Liver (tissue), 9 donors: Measurements from ENCODE around the gene VPS37B. TPM values are rescaled to one million over a fixed set of nuclear protein-coding genes. Genes with fewer than 3 reads are reported as not detected.

Source experiments
- DNase-seq: peaks from one replicate; pipeline ENCODE4 v3.0.0-alpha.2; 2017; ENCODE audit warnings: low spot score
- H3K27ac ChIP-seq, 2 donors: one replicate each; pipeline ENCODE4 v1.7.0; 2013; ENCODE audit warnings: inconsistent platforms in 2 of 2, low read length in 2 of 2, control low read depth in 1 of 2, low read depth in 1 of 2, mild to moderate bottlenecking in 1 of 2
- H3K27me3 ChIP-seq, 4 donors: one replicate each; pipeline versions ENCODE4 v1.6.1 to v1.7.0; 2013; ENCODE audit warnings: low read length in 3 of 4, inconsistent platforms in 1 of 4, mild to moderate bottlenecking in 1 of 4, moderate library complexity in 1 of 4; ENCODE audit not compliant: control insufficient read depth in 4 of 4, insufficient read depth in 4 of 4
- H3K36me3 ChIP-seq, 4 donors: one replicate each; pipeline versions ENCODE4 v1.6.1 to v1.7.0; 2013; ENCODE audit warnings: low read length in 3 of 4, mild to moderate bottlenecking in 3 of 4, low read depth in 1 of 4, moderate library complexity in 1 of 4; ENCODE audit not compliant: control insufficient read depth in 4 of 4, insufficient read depth in 3 of 4
- H3K4me1 ChIP-seq, 4 donors: one replicate each; pipeline versions ENCODE4 v1.6.1 to v1.7.0; 2013; ENCODE audit warnings: low read length in 3 of 4, mild to moderate bottlenecking in 3 of 4, moderate library complexity in 1 of 4; ENCODE audit not compliant: control insufficient read depth in 4 of 4, insufficient read depth in 4 of 4
- H3K4me3 ChIP-seq, 3 donors: one replicate each; pipeline versions ENCODE4 v1.6.1 to v1.7.0; 2013; ENCODE audit warnings: low read length in 3 of 3, control low read depth in 1 of 3, low read depth in 1 of 3, mild to moderate bottlenecking in 1 of 3
- H3K9ac ChIP-seq, 2 donors: one replicate each; pipeline ENCODE4 v1.7.0; 2013; ENCODE audit warnings: low read length in 2 of 2, mild to moderate bottlenecking in 2 of 2, moderate library complexity in 2 of 2, control low read depth in 1 of 2, low read depth in 1 of 2
- H3K9me3 ChIP-seq, 4 donors: one replicate each; pipeline versions ENCODE4 v1.6.1 to v1.7.0; 2013; ENCODE audit warnings: low read length in 3 of 4; ENCODE audit not compliant: control insufficient read depth in 4 of 4
- EGR1 ChIP-seq, 2 donors: IDR thresholded peaks; 2 replicates each; pipeline ENCODE4 v1.6.1; 2016 to 2018; ENCODE audit warnings: antibody characterized with exemption in 2 of 2, low read depth in 2 of 2
- GABPA ChIP-seq, 2 donors: IDR thresholded peaks in 1 of 2; conservative IDR thresholded peaks in 1 of 2; 2 replicates each; pipeline ENCODE4 v1.6.1; 2016; ENCODE audit warnings: antibody characterized with exemption in 2 of 2, mild to moderate bottlenecking in 1 of 2, moderate library complexity in 1 of 2
- HNF4A ChIP-seq, 2 donors: conservative IDR thresholded peaks; 2 replicates each; pipeline ENCODE4 v1.6.1; 2016; ENCODE audit warnings: antibody characterized with exemption in 2 of 2, mild to moderate bottlenecking in 2 of 2
- HNF4G ChIP-seq: IDR thresholded peaks from 2 replicates; pipeline ENCODE4 v1.6.1; 2016; ENCODE audit warnings: antibody characterized with exemption
- RAD21 ChIP-seq, 2 donors: IDR thresholded peaks; 2 replicates each; pipeline ENCODE4 v1.6.1; 2016; ENCODE audit warnings: antibody characterized with exemption in 2 of 2, mild to moderate bottlenecking in 2 of 2
- RXRA ChIP-seq, 2 donors: IDR thresholded peaks; 2 replicates each; pipeline ENCODE4 v1.6.1; 2017 to 2018; ENCODE audit warnings: antibody characterized with exemption in 2 of 2, mild to moderate bottlenecking in 1 of 2
- SP1 ChIP-seq: IDR thresholded peaks from 2 replicates; pipeline ENCODE4 v1.6.1; 2018; ENCODE audit warnings: antibody characterized with exemption, mild to moderate bottlenecking
- TAF1 ChIP-seq: conservative IDR thresholded peaks from 2 replicates; pipeline ENCODE4 v1.6.1; 2016; ENCODE audit warnings: antibody characterized with exemption, mild to moderate bottlenecking
- YY1 ChIP-seq: IDR thresholded peaks from 2 replicates; pipeline ENCODE4 v1.6.1; 2016; ENCODE audit warnings: antibody characterized with exemption, mild to moderate bottlenecking
- WGBS: extraction: QIAGEN DNeasy Blood & Tissue Kit; methylation state at CpG from one replicate; pipeline ENCODE4 v1.1.7; 2013; 5-methylcytosine and 5-hydroxymethylcytosine counted together
- polyA plus RNA-seq, 2 donors: library from polyadenylated mRNA; stranded (reverse) in 1 of 2; unstranded in 1 of 2; fragments of 200-250 nt in 1 of 2; fragments of >200 nt in 1 of 2; fragmentation: Nextera tagmentation in 1 of 2; extraction: Ambion mirVana in 1 of 2; gene quantifications; one replicate each; pipeline versions ENCODE4 v1.2.1 to v1.2.3, GENCODE V29; 2013 to 2015
- total RNA-seq, 2 donors: library from RNA; depleted of rRNA; stranded (reverse); fragments of >200 nt; gene quantifications; one replicate each; pipeline ENCODE4 v1.2.3, GENCODE V29; 2014
- TF ChIP-seq, protein P1 (sequence below): IDR thresholded peaks from 2 replicates; pipeline ENCODE4 v1.6.1; 2016; ENCODE audit warnings: antibody characterized with exemption, mild to moderate bottlenecking
- TF ChIP-seq, protein P2 (sequence below): IDR thresholded peaks from 2 replicates; pipeline ENCODE4 v1.6.1; 2016; ENCODE audit warnings: antibody characterized with exemption
- TF ChIP-seq, protein P3 (sequence below): IDR thresholded peaks from 2 replicates; pipeline ENCODE4 v1.6.1; 2016; ENCODE audit warnings: antibody characterized with exemption
- TF ChIP-seq, protein P4 (sequence below): fragments of 150-350 bp; IDR thresholded peaks from 2 replicates; pipeline ENCODE4 v1.5.1; 2017; ENCODE audit warnings: improper control_type of control experiment, low read depth, low read length; ENCODE audit not compliant: missing input control
- TF ChIP-seq, protein P5 (sequence below): IDR thresholded peaks from 2 replicates; pipeline ENCODE4 v1.6.1; 2016; ENCODE audit warnings: antibody characterized with exemption
- donor health status: healthy.
- donor health status: healthy.
- donor health status: healthy.
- donor health status: healthy.
- donor health status: healthy.

The VPS37B gene
- total and polyA plus RNA-seq, 4 donors: 2.3 to 6.8 (median 3.8) TPM

DNA sequence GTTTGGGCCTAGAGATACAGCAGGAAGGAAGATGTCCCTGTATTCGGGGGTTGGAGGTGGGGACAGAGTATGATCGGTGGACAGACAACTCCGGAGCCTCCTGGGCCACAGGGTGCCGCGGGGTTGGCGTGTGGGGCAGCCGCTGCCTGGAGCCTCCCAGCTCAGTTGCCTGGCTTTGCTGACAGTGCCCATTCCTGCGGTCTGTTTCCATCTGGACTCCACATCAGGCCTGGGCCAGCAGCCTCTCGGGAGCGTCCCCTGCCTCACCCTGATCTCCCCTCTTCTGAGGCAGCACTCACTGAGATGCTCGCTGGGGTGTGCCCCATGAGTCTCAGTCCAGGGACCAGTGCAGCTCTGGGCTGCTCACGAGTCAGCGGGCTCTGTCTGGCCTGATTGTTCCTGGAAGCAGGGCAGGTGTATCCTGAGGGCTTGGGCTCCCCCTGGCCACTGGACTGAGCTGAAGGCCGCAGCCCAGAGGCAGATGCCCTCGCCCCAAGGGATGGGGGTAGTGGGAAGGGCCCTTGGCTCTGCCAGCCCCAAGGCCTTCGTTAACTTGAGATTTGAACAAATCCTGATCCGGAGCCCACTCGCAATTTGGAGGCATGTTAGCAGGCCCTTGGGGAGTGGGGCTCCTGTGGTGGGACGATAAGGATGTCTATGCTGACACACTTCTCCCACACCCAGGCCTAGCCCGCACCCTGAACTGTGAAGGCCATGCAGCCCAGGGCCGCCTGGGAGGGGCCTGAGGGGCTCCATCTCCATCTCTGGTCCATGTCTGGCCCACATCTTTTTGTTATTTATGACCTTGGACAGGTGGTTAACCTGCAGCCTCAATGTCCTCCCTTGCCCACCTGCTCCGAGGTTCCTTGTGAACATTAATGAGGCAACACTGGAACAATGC, 53.2 kb downstream of the VPS37B start:
- Histone ChIP-seq H3K4me1 (peaks cover 15 to 53% (median 29%) of the 10 kb centered on the region in 4 donors), H3K27me3 (no peaks in the 10 kb centered on the region), H3K9me3 (no peaks in the 10 kb centered on the region), H3K27ac (peak overlapping the region in 1 of 2 donors; percentile 64), H3K9ac (peak overlapping the region in 1 of 2 donors; percentile 35), H3K36me3 (no peaks in the 10 kb centered on the region), H3K4me3 (no peak overlapping the region)
- TF ChIP-seq, protein P1, sequence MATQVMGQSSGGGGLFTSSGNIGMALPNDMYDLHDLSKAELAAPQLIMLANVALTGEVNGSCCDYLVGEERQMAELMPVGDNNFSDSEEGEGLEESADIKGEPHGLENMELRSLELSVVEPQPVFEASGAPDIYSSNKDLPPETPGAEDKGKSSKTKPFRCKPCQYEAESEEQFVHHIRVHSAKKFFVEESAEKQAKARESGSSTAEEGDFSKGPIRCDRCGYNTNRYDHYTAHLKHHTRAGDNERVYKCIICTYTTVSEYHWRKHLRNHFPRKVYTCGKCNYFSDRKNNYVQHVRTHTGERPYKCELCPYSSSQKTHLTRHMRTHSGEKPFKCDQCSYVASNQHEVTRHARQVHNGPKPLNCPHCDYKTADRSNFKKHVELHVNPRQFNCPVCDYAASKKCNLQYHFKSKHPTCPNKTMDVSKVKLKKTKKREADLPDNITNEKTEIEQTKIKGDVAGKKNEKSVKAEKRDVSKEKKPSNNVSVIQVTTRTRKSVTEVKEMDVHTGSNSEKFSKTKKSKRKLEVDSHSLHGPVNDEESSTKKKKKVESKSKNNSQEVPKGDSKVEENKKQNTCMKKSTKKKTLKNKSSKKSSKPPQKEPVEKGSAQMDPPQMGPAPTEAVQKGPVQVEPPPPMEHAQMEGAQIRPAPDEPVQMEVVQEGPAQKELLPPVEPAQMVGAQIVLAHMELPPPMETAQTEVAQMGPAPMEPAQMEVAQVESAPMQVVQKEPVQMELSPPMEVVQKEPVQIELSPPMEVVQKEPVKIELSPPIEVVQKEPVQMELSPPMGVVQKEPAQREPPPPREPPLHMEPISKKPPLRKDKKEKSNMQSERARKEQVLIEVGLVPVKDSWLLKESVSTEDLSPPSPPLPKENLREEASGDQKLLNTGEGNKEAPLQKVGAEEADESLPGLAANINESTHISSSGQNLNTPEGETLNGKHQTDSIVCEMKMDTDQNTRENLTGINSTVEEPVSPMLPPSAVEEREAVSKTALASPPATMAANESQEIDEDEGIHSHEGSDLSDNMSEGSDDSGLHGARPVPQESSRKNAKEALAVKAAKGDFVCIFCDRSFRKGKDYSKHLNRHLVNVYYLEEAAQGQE: no peak
- TF ChIP-seq, protein P2, sequence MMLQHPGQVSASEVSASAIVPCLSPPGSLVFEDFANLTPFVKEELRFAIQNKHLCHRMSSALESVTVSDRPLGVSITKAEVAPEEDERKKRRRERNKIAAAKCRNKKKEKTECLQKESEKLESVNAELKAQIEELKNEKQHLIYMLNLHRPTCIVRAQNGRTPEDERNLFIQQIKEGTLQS: no peak
- TF ChIP-seq YY1 (no peak), HNF4G (no peak), HNF4A (conservative IDR thresholded peaks at IDR 0.05) (no peak), GABPA (IDR thresholded peaks at IDR 0.05 in 1 of 2, conservative IDR thresholded peaks at IDR 0.05 in 1 of 2) (no peak), RXRA (IDR thresholded peaks at IDR 0.05) (no peak), EGR1 (IDR thresholded peaks at IDR 0.05; ENCODE audit: low read depth in 2 of 2) (no peak), TAF1 (no peak), SP1 (no peak), RAD21 (IDR thresholded peaks at IDR 0.05) (no peak)
- TF ChIP-seq, protein P3, sequence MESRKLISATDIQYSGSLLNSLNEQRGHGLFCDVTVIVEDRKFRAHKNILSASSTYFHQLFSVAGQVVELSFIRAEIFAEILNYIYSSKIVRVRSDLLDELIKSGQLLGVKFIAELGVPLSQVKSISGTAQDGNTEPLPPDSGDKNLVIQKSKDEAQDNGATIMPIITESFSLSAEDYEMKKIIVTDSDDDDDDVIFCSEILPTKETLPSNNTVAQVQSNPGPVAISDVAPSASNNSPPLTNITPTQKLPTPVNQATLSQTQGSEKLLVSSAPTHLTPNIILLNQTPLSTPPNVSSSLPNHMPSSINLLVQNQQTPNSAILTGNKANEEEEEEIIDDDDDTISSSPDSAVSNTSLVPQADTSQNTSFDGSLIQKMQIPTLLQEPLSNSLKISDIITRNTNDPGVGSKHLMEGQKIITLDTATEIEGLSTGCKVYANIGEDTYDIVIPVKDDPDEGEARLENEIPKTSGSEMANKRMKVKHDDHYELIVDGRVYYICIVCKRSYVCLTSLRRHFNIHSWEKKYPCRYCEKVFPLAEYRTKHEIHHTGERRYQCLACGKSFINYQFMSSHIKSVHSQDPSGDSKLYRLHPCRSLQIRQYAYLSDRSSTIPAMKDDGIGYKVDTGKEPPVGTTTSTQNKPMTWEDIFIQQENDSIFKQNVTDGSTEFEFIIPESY: no peak
- TF ChIP-seq, protein P4, sequence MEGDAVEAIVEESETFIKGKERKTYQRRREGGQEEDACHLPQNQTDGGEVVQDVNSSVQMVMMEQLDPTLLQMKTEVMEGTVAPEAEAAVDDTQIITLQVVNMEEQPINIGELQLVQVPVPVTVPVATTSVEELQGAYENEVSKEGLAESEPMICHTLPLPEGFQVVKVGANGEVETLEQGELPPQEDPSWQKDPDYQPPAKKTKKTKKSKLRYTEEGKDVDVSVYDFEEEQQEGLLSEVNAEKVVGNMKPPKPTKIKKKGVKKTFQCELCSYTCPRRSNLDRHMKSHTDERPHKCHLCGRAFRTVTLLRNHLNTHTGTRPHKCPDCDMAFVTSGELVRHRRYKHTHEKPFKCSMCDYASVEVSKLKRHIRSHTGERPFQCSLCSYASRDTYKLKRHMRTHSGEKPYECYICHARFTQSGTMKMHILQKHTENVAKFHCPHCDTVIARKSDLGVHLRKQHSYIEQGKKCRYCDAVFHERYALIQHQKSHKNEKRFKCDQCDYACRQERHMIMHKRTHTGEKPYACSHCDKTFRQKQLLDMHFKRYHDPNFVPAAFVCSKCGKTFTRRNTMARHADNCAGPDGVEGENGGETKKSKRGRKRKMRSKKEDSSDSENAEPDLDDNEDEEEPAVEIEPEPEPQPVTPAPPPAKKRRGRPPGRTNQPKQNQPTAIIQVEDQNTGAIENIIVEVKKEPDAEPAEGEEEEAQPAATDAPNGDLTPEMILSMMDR: no peak
- TF ChIP-seq, protein P5, sequence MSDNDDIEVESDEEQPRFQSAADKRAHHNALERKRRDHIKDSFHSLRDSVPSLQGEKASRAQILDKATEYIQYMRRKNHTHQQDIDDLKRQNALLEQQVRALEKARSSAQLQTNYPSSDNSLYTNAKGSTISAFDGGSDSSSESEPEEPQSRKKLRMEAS: no peak
- 85% methylated on average over 22 of the region's 22 CpGs for WGBS
- no peak for DNase-seq
